ENCODE measurements around the gene SS18. TPM values are rescaled to one million over a fixed set of nuclear protein-coding genes. Genes with fewer than 3 reads are reported as not detected.

SS18 gene
- total RNA-seq, 1 donor from 2014 or later, result 31.0 TPM

DNA sequence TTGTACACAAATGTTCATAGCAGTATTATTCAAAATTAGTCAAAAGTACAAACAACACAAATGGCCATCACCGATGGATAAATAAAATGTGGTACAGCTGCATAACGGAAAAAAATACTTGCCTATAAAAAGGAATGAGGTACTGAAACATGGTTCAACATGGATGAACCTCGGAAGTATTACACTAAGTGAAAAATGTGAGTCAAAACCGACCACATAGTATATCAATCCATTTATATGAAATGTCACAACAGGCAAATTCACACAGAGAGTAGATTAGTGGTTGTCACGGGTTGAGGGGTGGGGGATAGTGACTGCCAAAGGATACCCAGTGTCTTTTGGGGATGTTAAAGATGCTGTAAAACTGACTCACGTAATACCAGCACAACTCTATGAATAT lies 3.5 kb downstream of the SS18 start:
- H3K4me3 ChIP-seq, result no peak overlapping the region
- no peaks in the 10 kb centered on the region for H3K27me3 ChIP-seq (ENCODE audit: low read depth)
- intact Hi-C loops (cut with micrococcal nuclease), result loop anchor here (10.0 kb wide), 1 partner anchor 62 kb away; no protein-coding TSS in a partner anchor
- H3K27ac ChIP-seq (replicated peaks), result no peak overlapping the region
- H3K36me3 ChIP-seq, result peaks cover 33% of the 10 kb centered on the region
- peaks cover 46% of the 10 kb centered on the region for H3K4me1 ChIP-seq
- DNase-seq, result no peak
- H3K9me3 ChIP-seq (replicated peaks), result no peaks in the 10 kb centered on the region
- TF ChIP-seq CTCF (IDR thresholded peaks at IDR 0.05; ENCODE audit: borderline replicate concordance), result no peak

- H3K27ac ChIP-seq (replicated peaks), result no peak overlapping the region
- peaks cover 42% of the 10 kb centered on the region for H3K36me3 ChIP-seq
- no peaks in the 10 kb centered on the region for H3K27me3 ChIP-seq (ENCODE audit: low read depth)
- no peak for TF ChIP-seq CTCF (IDR thresholded peaks at IDR 0.05; ENCODE audit: borderline replicate concordance)
- DNase-seq, result no peak
- intact Hi-C loops (cut with micrococcal nuclease), result loop anchor here (10.0 kb wide), 1 partner anchor 60 kb away; no protein-coding TSS in a partner anchor
- no peak overlapping the region for H3K4me3 ChIP-seq
- peaks cover 35% of the 10 kb centered on the region for H3K4me1 ChIP-seq
- no peaks in the 10 kb centered on the region for H3K9me3 ChIP-seq (replicated peaks)
These were observed 5.4 kb downstream of the SS18 start for GRCh38 chr18:26085056-26085455.

DNA sequence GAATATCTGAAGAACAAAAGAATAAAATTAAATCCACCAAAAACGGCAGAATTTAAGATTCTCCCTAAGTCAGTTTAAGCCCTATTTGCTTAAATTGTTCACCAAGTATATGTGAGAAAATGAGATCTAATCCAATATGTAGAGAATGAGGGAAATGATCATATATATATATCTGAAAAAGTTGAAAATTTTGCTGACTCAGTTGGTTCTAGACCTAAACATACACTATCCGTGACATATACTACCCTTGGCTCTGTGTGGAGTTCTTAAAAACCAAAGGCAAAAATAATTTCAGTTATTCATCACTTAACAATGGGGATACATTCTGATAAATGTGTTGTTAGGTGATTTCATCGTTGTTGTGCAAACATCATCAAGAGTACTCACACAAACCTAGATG lies 7.3 kb downstream of the SS18 start:
- peaks cover 42% of the 10 kb centered on the region for H3K36me3 ChIP-seq
- intact Hi-C loops (cut with micrococcal nuclease), result loop anchor here (10.0 kb wide), 1 partner anchor 58 kb away; no protein-coding TSS in a partner anchor
- no peak overlapping the region for H3K4me3 ChIP-seq
- no peaks in the 10 kb centered on the region for H3K27me3 ChIP-seq (ENCODE audit: low read depth)
- peaks cover 15% of the 10 kb centered on the region for H3K4me1 ChIP-seq
- H3K27ac ChIP-seq (replicated peaks), result no peak overlapping the region
- DNase-seq, result no peak
- no peak for TF ChIP-seq CTCF (IDR thresholded peaks at IDR 0.05; ENCODE audit: borderline replicate concordance)
- no peaks in the 10 kb centered on the region for H3K9me3 ChIP-seq (replicated peaks)

DNA sequence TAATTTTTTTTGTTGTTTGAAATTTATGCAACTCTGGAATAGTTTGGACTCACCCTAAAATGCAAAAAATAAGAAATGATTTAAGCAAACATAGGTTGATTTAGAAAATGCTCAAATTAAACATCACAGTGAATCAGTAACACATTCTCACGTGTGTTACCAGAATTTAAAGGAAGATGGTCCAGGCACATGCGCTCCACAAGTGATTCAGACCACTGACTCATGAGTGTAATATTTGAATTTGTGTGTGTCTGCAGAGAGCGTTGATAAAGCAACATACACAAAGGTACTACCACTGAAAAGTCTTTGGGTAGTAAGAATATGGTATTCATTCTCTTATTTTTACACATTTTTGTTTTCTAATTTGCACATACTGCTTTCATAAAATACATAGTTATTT lies 7.9 kb downstream of the SS18 start:
- DNase-seq, result no peak
- no peak for TF ChIP-seq CTCF (IDR thresholded peaks at IDR 0.05; ENCODE audit: borderline replicate concordance)
- intact Hi-C loops (cut with micrococcal nuclease), result loop anchor here (10.0 kb wide), 1 partner anchor 58 kb away; no protein-coding TSS in a partner anchor
- Histone ChIP-seq H3K27ac (replicated peaks) (no peak overlapping the region), H3K27me3 (ENCODE audit: low read depth) (no peaks in the 10 kb centered on the region), H3K4me3 (no peak overlapping the region), H3K9me3 (replicated peaks) (no peaks in the 10 kb centered on the region), H3K36me3 (peaks cover 45% of the 10 kb centered on the region), H3K4me1 (peaks cover 9% of the 10 kb centered on the region)

- Histone ChIP-seq H3K9me3 (replicated peaks) (peaks cover 21% of the 10 kb centered on the region), H3K36me3 (peaks cover 58% of the 10 kb centered on the region), H3K4me1 (peaks cover 11% of the 10 kb centered on the region), H3K27ac (replicated peaks) (no peak overlapping the region), H3K4me3 (no peak overlapping the region), H3K27me3 (ENCODE audit: low read depth) (no peaks in the 10 kb centered on the region)
- DNase-seq, result no peak
- intact Hi-C loops (cut with micrococcal nuclease), result no loop called here
- TF ChIP-seq CTCF (IDR thresholded peaks at IDR 0.05; ENCODE audit: borderline replicate concordance), result no peak
These were observed 16.2 kb downstream of the SS18 start for GRCh38 chr18:26074246-26074645.
